Measurements from ENCODE around the gene TNFRSF18. TPM values are rescaled to one million over a fixed set of nuclear protein-coding genes. Genes with fewer than 3 reads are reported as not detected.

The TNFRSF18 gene
- total RNA-seq, 2 experiments from 2014 or later: 126 to 135 TPM

GRCh38 chr1:1173061-1173792 is 33.2 kb downstream of the TNFRSF18 start:
- ChIA-PET POLR2A (no interaction called here), CTCF (interaction anchor here (2.5 kb wide), 1 partner anchor 51 kb away, joined by 15 read pairs; no protein-coding TSS in a partner anchor)
- Mint-ChIP-seq H3K36me3 (ENCODE audit: low read depth) (no peaks in the 10 kb centered on the region), H3K27me3 (peaks cover 7% of the 10 kb centered on the region), H3K4me3 (no peak overlapping the region), H3K4me1 (ENCODE audit: low read depth) (peaks cover 28% of the 10 kb centered on the region), H3K9me3 (no peaks in the 10 kb centered on the region), H3K27ac (no peak overlapping the region)
- no peak for DNase-seq
- peak; percentile 10 for ATAC-seq
- intact Hi-C loops (cut with micrococcal nuclease): no loop called here
- no peak for TF ChIP-seq CTCF (IDR thresholded peaks at IDR 0.05)

- ChIA-PET POLR2A (interaction anchor here (0.6 to 1.6 kb wide), 7 partner anchors 11 to 139 kb away, joined by 3 to 5 read pairs (median 3); partner anchors contain the start of gene TNFRSF4), CTCF (interaction anchor here (0.8 to 1.6 kb wide), 4 partner anchors 50 to 187 kb away, joined by 3 to 4 read pairs (median 4); no protein-coding TSS in a partner anchor)
- Mint-ChIP-seq H3K27me3 (peaks cover 4% of the 10 kb centered on the region), H3K36me3 (ENCODE audit: low read depth) (no peaks in the 10 kb centered on the region), H3K9me3 (no peaks in the 10 kb centered on the region), H3K4me3 (peak overlapping the region; percentile 35), H3K27ac (peak overlapping the region; percentile 79), H3K4me1 (ENCODE audit: low read depth) (peaks cover 28% of the 10 kb centered on the region)
- intact Hi-C loops (cut with micrococcal nuclease): no loop called here
- ATAC-seq (peak; percentile 71), DNase-seq (peak; percentile 71)
- no peak for TF ChIP-seq CTCF (IDR thresholded peaks at IDR 0.05)
These were observed 34.6 kb downstream of the TNFRSF18 start for GRCh38 chr1:1171546-1172340.

DNA sequence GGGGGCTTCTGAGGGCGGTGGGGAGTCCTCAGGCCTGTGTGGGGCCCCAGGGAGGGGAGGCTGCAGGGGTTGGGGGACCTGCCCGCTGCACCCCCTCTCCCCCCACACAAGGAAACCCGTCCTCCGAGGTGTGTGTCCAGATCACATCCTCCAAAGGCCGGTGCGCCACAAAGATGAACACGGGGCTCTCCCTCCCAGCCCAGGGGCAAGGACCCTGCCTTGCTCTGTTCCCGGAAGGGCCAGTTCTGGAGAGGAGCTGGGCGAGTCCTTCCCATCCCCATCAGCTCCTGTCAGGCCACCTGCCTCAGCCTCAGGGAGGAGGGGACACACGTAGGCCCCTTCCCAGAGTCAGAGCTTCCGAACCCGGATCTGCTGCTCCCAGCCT is 35.2 kb downstream of the TNFRSF18 start:
- CTCF ChIA-PET: interaction anchor here (0.8 to 1.6 kb wide), 4 partner anchors 49 to 186 kb away, joined by 3 to 4 read pairs (median 4); no protein-coding TSS in a partner anchor
- intact Hi-C loops (cut with micrococcal nuclease): no loop called here
- H3K27ac Mint-ChIP-seq: no peak overlapping the region
- POLR2A ChIA-PET: interaction anchor here (0.6 to 1.6 kb wide), 5 partner anchors 19 to 139 kb away, joined by 3 to 5 read pairs (median 3); partner anchors contain the start of gene TNFRSF4
- no peaks in the 10 kb centered on the region for H3K36me3 Mint-ChIP-seq (ENCODE audit: low read depth)
- ATAC-seq (no peak), DNase-seq (no peak)
- H3K4me3 Mint-ChIP-seq: no peak overlapping the region
- no peak for TF ChIP-seq CTCF (IDR thresholded peaks at IDR 0.05)
- peaks cover 4% of the 10 kb centered on the region for H3K27me3 Mint-ChIP-seq
- H3K9me3 Mint-ChIP-seq: no peaks in the 10 kb centered on the region
- H3K4me1 Mint-ChIP-seq (ENCODE audit: low read depth): peaks cover 28% of the 10 kb centered on the region

- no peak for DNase-seq
- TF ChIP-seq CTCF (IDR thresholded peaks at IDR 0.05): no peak
- Mint-ChIP-seq H3K27me3 (peaks cover 4% of the 10 kb centered on the region), H3K36me3 (ENCODE audit: low read depth) (no peaks in the 10 kb centered on the region), H3K27ac (no peak overlapping the region), H3K9me3 (no peaks in the 10 kb centered on the region), H3K4me1 (ENCODE audit: low read depth) (peaks cover 27% of the 10 kb centered on the region), H3K4me3 (no peak overlapping the region)
- POLR2A ChIA-PET: interaction anchor here (0.6 to 1.6 kb wide), 3 partner anchors 18 to 44 kb away, joined by 3 to 5 read pairs (median 3); partner anchors contain the start of gene TNFRSF4
- CTCF ChIA-PET: interaction anchor here (1.2 to 1.4 kb wide), 2 partner anchors 49 to 121 kb away, joined by 4 read pairs; no protein-coding TSS in a partner anchor
- intact Hi-C loops (cut with micrococcal nuclease): no loop called here
- no peak for ATAC-seq
These were observed 35.9 kb downstream of the TNFRSF18 start for GRCh38 chr1:1170215-1171091.

All from activated CD8-positive, alpha-beta T cell treated with anti-CD3 and anti-CD28 coated beads for 36 hours (primary cell).